ENCODE measurements around the gene TMEM244.

GRCh38 chr6:129853996-129854711 lies 7.0 kb downstream of the TMEM244 start:
- TF ChIP-seq ELF4 (CRISPR knock-in tag; IDR thresholded peaks at IDR 0.05; ENCODE audit: borderline replicate concordance) (no peak), CTCF (CRISPR knock-in tag; IDR thresholded peaks at IDR 0.05) (no peak), GTF2F1 (IDR thresholded peaks at IDR 0.05; ENCODE audit: low read length) (no peak), ADNP (CRISPR knock-in tag; IDR thresholded peaks at IDR 0.05) (no peak), HDAC6 (IDR thresholded peaks at IDR 0.05; ENCODE audit: low read depth, low read length) (no peak), E2F1 (CRISPR knock-in tag; IDR thresholded peaks at IDR 0.05) (no peak), RBM39 (IDR thresholded peaks at IDR 0.05; ENCODE audit: low read depth, low read length, poor library complexity, severe bottlenecking) (no peak), ZFP1 (CRISPR knock-in tag; IDR thresholded peaks at IDR 0.05) (no peak)
